OCI-LY3 (cell line): ENCODE measurements around the gene NUP93.

Experiments
- H2AFZ ChIP-seq: fragments of 200-600, 300-600 bp; shearing (Covaris generic); 2 replicates; pipeline ENCODE4 v1.6.0; 2014; ENCODE audit warnings: antibody characterized with exemption, low read depth, low read length
- H3K27ac ChIP-seq: fragments of 200-600, 300-600 bp; sonication (generic); 2 replicates; pipeline ENCODE4 v1.5.1; 2014; ENCODE audit warnings: mild to moderate bottlenecking, low read length, moderate library complexity, mixed read lengths
- H3K27me3 ChIP-seq: fragments of 200-600, 300-600 bp; sonication (generic); 2 replicates; pipeline ENCODE4 v1.6.1; 2014; ENCODE audit warnings: low read depth, low read length, mixed read lengths
- H3K36me3 ChIP-seq: fragments of 200-600, 300-600 bp; sonication (generic); replicated peaks from 2 replicates; pipeline ENCODE3; 2014; ENCODE audit warnings: low read depth, low read length, mixed read lengths
- H3K4me1 ChIP-seq: fragments of 300-600, 200-600 bp; sonication (generic); 2 replicates; pipeline ENCODE4 v1.6.1; 2014; ENCODE audit warnings: low read length, mixed read lengths
- H3K4me2 ChIP-seq: fragments of 200-600, 300-600 bp; sonication (generic); 2 replicates; pipeline ENCODE4 v1.6.1; 2014; ENCODE audit warnings: low read length, mixed read lengths
- H3K4me3 ChIP-seq: fragments of 300-600, 200-600 bp; sonication (generic); 2 replicates; pipeline ENCODE4 v1.5.1; 2014; ENCODE audit warnings: antibody characterized with exemption, mild to moderate bottlenecking, low read length, moderate library complexity
- H3K79me2 ChIP-seq: fragments of 300-600, 200-600 bp; shearing (Covaris generic); 2 replicates; pipeline ENCODE4 v1.6.1; 2014; ENCODE audit warnings: mild to moderate bottlenecking, low read length, mixed read lengths
- H3K9ac ChIP-seq: fragments of 300-600, 200-600 bp; shearing (Covaris generic); 2 replicates; pipeline ENCODE4 v1.6.0; 2014; ENCODE audit warnings: mild to moderate bottlenecking, low read length, moderate library complexity
- H3K9me3 ChIP-seq: fragments of 200-600, 300-600 bp; shearing (Covaris generic); 2 replicates; pipeline ENCODE4 v1.6.1; 2014; ENCODE audit warnings: low read length, mixed read lengths; ENCODE audit not compliant: insufficient read depth
- H4K20me1 ChIP-seq: fragments of 200-600, 300-600 bp; sonication (generic); 2 replicates; pipeline ENCODE4 v1.6.1; 2016; ENCODE audit warnings: low read length, mixed read lengths; ENCODE audit not compliant: insufficient read depth
- EZH2phosphoT487 ChIP-seq: fragments of 200-600 bp; shearing (Covaris generic); IDR thresholded peaks from 2 replicates; pipeline ENCODE4 v1.6.1; 2018; ENCODE audit warnings: antibody characterized with exemption, mixed run types, low read depth
- TF ChIP-seq, protein P1 (sequence below): fragments of 200-600, 300-600 bp; sonication (generic); IDR thresholded peaks from 2 replicates; pipeline ENCODE4 v1.5.1; 2014; ENCODE audit warnings: antibody characterized with exemption, low read length, low read depth

NUP93 gene

DNA sequence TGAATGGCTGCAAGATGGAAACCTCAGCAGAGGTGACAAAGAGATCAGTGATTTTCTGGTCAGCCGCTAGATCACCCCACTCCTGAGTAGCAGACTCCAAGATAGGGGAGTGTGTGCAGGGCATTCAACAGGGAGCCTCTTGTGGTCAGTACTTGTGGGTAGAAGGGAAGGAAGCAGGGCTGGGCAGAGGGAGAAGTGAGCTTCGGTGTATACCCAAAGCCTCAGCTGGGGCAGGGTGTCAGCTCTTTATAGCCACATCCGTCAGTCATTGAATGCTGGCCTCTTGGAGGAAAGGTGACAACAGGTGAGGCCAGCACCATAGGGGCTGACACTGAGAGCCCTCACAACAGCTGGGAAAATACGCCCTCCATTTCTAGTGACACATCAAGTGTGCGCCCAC is 132.8 kb downstream of the NUP93 start:
- Histone ChIP-seq H3K4me2 (no peak overlapping the region), H3K4me3 (no peak overlapping the region), H3K27ac (no peak overlapping the region), H4K20me1 (no peaks in the 10 kb centered on the region), H3K27me3 (no peaks in the 10 kb centered on the region), H3K9ac (no peak overlapping the region), H3K4me1 (peaks cover 56% of the 10 kb centered on the region), H3K36me3 (no peaks in the 10 kb centered on the region), H3K79me2 (no peaks in the 10 kb centered on the region), H2AFZ (no peak overlapping the region), H3K9me3 (no peaks in the 10 kb centered on the region)
- TF ChIP-seq EZH2phosphoT487, result no peak
- TF ChIP-seq, protein P1, sequence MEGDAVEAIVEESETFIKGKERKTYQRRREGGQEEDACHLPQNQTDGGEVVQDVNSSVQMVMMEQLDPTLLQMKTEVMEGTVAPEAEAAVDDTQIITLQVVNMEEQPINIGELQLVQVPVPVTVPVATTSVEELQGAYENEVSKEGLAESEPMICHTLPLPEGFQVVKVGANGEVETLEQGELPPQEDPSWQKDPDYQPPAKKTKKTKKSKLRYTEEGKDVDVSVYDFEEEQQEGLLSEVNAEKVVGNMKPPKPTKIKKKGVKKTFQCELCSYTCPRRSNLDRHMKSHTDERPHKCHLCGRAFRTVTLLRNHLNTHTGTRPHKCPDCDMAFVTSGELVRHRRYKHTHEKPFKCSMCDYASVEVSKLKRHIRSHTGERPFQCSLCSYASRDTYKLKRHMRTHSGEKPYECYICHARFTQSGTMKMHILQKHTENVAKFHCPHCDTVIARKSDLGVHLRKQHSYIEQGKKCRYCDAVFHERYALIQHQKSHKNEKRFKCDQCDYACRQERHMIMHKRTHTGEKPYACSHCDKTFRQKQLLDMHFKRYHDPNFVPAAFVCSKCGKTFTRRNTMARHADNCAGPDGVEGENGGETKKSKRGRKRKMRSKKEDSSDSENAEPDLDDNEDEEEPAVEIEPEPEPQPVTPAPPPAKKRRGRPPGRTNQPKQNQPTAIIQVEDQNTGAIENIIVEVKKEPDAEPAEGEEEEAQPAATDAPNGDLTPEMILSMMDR, result no peak

DNA sequence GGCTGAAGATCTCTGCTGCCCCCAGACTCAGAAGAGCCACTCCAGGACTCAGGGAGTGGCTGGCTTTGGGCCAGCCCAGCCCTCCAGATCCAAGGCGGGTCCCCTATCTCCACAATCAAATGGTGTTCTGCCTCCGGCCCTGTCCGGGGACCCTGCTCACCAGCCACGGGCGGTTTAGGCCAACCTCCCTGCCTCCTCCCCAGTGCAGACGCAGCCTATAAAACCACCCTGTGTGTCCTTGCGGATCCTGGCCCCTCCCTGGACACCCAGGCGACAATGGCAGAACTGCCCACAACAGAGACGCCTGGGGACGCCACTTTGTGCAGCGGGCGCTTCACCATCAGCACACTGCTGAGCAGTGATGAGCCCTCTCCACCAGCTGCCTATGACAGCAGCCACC is 135.0 kb downstream of the NUP93 start, which contains the start of gene SLC12A3:
SLC12A3 (plus strand) TSS at position 248 of the 400 bp plus-strand sequence; CDS start at position 277, 29 bp downstream.
- Histone ChIP-seq H3K27ac (no peak within 1 kb of the TSS), H3K4me3 (no peak within 1 kb of the TSS)

DNA sequence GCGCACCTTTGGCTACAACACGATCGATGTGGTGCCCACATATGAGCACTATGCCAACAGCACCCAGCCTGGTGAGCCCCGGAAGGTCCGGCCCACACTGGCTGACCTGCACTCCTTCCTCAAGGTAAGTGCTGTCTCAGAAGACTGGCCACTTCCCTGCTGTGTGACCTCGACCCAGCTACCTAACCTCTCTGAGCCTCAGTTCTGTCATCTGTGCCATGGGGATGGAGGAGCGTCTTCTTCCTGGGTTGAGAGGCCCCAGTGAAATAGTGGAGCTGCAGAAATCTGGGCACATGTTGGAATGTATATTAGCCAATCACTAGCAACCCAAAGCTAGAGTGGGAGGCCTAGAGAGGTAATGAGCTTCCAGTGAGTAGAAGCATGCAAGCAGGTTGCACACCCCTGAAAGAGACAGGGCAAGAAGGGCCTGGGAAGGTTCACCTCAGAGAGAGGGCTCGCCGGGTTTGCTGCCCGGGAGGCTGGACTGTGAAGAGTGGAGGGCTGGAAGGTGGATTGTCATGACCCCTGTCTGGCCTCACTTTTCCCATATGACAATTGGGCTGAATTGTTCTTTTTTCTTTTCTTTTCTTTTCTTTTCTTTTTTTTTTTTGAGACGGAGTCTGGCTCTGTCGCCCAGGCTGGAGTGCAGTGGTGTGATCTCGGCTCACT is 135.6 kb downstream of the NUP93 start:
- Histone ChIP-seq H3K9ac (no peak overlapping the region), H3K27ac (no peak overlapping the region), H2AFZ (no peak overlapping the region)

More for the DNA sequence above, 135.0 kb downstream of the NUP93 start, which contains the start of gene SLC12A3:
- Histone ChIP-seq H3K36me3 (no peaks in the 10 kb centered on the region), H3K79me2 (no peaks in the 10 kb centered on the region), H3K27me3 (no peaks in the 10 kb centered on the region), H3K4me1 (peaks cover 56% of the 10 kb centered on the region), H4K20me1 (no peaks in the 10 kb centered on the region), H3K9me3 (no peaks in the 10 kb centered on the region), H3K9ac (no peak within 1 kb of the TSS), H3K4me2 (no peak within 1 kb of the TSS), H2AFZ (no peak within 1 kb of the TSS)
- no peak for TF ChIP-seq EZH2phosphoT487
- TF ChIP-seq, protein P1, result no peak

More for the DNA sequence above, 135.6 kb downstream of the NUP93 start:
- Histone ChIP-seq H3K4me2 (no peak overlapping the region), H3K36me3 (no peaks in the 10 kb centered on the region), H3K27me3 (no peaks in the 10 kb centered on the region), H3K9me3 (no peaks in the 10 kb centered on the region), H4K20me1 (no peaks in the 10 kb centered on the region), H3K4me1 (peaks cover 56% of the 10 kb centered on the region), H3K4me3 (no peak overlapping the region), H3K79me2 (no peaks in the 10 kb centered on the region)
- TF ChIP-seq EZH2phosphoT487, result no peak
- TF ChIP-seq, protein P1, result no peak
